GM12878 (cell line): ENCODE data around the gene LRRC41. TPM values are rescaled to one million over a fixed set of nuclear protein-coding genes. Genes with fewer than 3 reads are reported as not detected.
A peak's percentile ranks its signal among the peaks of the same experiment; 100 is the strongest.

ENCODE experiments used
- BHLHE40 ChIP-seq, 2 experiments: fragments of 450-650 bp in 1 of 2; IDR thresholded peaks; 2 replicates each; pipeline ENCODE4 v1.6.1; 2011 to 2017; ENCODE audit warnings: low read depth in 2 of 2, borderline replicate concordance in 1 of 2, improper control_type of control experiment in 1 of 2, low read length in 1 of 2, mild to moderate bottlenecking in 1 of 2
- CBFB ChIP-seq: IDR thresholded peaks from 2 replicates; pipeline ENCODE4 v1.6.1; 2016; ENCODE audit warnings: antibody characterized with exemption, low read depth
- CHD1 ChIP-seq: IDR thresholded peaks from 2 replicates; pipeline ENCODE4 v1.6.1; 2012; ENCODE audit warnings: low read depth, low read length, improper control_type of control experiment
- HDAC2 ChIP-seq: fragments of 200-600 bp; sonication (generic); IDR thresholded peaks from 2 replicates; pipeline ENCODE4 v1.6.1; 2017
- JUND ChIP-seq: IDR thresholded peaks from 2 replicates; pipeline ENCODE4 v1.6.1; 2012; ENCODE audit warnings: low read depth, mild to moderate bottlenecking, low read length, improper control_type of control experiment, moderate library complexity
- KLF5 ChIP-seq: fragments of 450-650 bp; IDR thresholded peaks from 2 replicates; pipeline ENCODE4 v1.6.1; 2014; ENCODE audit warnings: mild to moderate bottlenecking; ENCODE audit not compliant: partially characterized antibody
- MEF2B ChIP-seq: fragments of 450-650 bp; IDR thresholded peaks from 2 replicates; pipeline ENCODE4 v1.6.1; 2018; ENCODE audit warnings: mild to moderate bottlenecking, moderate library complexity; ENCODE audit not compliant: partially characterized antibody, poor library complexity, severe bottlenecking
- RFX5 ChIP-seq: IDR thresholded peaks from 2 replicates; pipeline ENCODE4 v1.6.1; 2011; ENCODE audit warnings: low read depth, low read length, improper control_type of control experiment
- RUNX3 ChIP-seq: IDR thresholded peaks from 2 replicates; pipeline ENCODE4 v1.6.1; 2012; ENCODE audit warnings: low read length, inconsistent platforms
- SMARCA5 ChIP-seq: fragments of 450-650 bp; IDR thresholded peaks from 2 replicates; pipeline ENCODE4 v1.6.1; 2017; ENCODE audit warnings: mild to moderate bottlenecking
- ZNF384 ChIP-seq: IDR thresholded peaks from 2 replicates; pipeline ENCODE4 v1.6.1; 2012; ENCODE audit warnings: low read depth, mild to moderate bottlenecking, low read length, improper control_type of control experiment, borderline replicate concordance
- ZNF622 ChIP-seq: fragments of 450-650 bp; IDR thresholded peaks from 2 replicates; pipeline ENCODE4 v1.6.1; 2017; ENCODE audit warnings: mild to moderate bottlenecking, inconsistent platforms
- ZZZ3 ChIP-seq: IDR thresholded peaks from 2 replicates; pipeline ENCODE4 v1.6.1; 2011; ENCODE audit warnings: low read depth; ENCODE audit not compliant: control insufficient read depth, insufficient read length
- polyA plus RNA-seq, 11 experiments: library from polyadenylated mRNA; depleted of rRNA in 4 of 11; unstranded in 6 of 11; stranded (reverse) in 5 of 11; fragments of >200 nt; fragmentation: Nextera tagmentation in 4 of 11; fragmentation: Illumina TruSeq in 1 of 11; extraction: Ambion mirVana in 4 of 11; extraction: Trizol in 1 of 11; gene quantifications; 1 replicate in 1 of 11; 2 replicates in 10 of 11; pipeline versions ENCODE4 v1.2.1 to v1.2.3, GENCODE V29; 2011 to 2016; ENCODE audit warnings: inconsistent platforms in 2 of 11, missing spikeins in 2 of 11, low read depth in 1 of 11
- total RNA-seq, 4 experiments: library from RNA; depleted of rRNA in 3 of 4; stranded (reverse); fragments of >200 nt in 3 of 4; fragmentation: Illumina TruSeq in 1 of 4; extraction: Trizol in 1 of 4; gene quantifications; 2 replicates each; pipeline versions ENCODE4 v1.2.1 to v1.2.3, GENCODE V29; 2013 to 2021
- TF ChIP-seq, protein P1 (sequence below): fragments of 450-650 bp; IDR thresholded peaks from 2 replicates; pipeline ENCODE4 v1.6.1; 2017; ENCODE audit warnings: borderline replicate concordance
- TF ChIP-seq, protein P2 (sequence below): IDR thresholded peaks from 2 replicates; pipeline ENCODE4 v1.6.1; 2012; ENCODE audit warnings: mild to moderate bottlenecking, low read depth, low read length

LRRC41 gene
- total and polyA plus RNA-seq, 10 of the 15 experiments (the other 5 are each of a cell fraction or from before 2014, with no cell fraction given), result 12.0 to 79.9 (median 48.5) TPM

DNA sequence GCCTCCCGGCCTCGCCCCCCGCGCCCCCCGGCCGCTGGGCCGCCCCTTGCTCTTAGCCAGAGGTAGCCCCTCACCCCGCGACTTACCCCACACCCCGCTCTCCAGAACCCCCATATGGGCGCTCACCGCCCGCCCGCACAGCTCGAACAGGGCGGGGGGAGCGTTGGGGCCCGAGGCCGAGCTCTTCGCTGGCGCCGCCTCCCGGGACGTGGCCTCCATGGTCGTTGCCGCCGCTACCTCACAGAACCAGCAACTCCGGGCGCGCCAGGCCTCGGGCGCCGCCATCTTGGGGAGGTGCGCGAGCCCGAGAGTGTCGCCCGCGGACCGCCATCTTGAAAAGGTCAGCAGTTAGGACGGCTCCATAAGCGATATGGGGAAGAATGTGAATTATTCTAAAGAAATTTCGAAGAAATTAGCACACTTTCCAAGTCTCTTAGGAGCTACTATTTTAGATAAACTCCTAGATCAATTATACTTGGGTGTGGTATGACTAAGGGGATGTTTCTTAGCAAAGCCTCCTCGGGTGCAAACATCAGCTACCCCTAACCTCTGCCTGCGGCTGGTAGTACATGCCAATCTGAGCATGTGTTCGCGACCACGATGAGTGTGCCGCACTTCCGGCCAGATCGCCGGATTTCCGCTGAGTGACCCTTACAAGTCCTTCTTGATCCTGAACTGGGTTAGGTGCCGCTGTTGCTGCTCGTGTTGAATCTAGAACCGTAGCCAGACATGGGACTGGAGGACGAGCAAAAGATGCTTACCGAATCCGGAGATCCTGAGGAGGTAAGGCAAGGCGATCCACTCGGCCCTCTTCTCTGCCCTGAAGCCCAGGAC, at the start of gene LRRC41, which contains the start of gene UQCRH (continued):
- no peak for TF ChIP-seq RFX5
- TF ChIP-seq, protein P1, sequence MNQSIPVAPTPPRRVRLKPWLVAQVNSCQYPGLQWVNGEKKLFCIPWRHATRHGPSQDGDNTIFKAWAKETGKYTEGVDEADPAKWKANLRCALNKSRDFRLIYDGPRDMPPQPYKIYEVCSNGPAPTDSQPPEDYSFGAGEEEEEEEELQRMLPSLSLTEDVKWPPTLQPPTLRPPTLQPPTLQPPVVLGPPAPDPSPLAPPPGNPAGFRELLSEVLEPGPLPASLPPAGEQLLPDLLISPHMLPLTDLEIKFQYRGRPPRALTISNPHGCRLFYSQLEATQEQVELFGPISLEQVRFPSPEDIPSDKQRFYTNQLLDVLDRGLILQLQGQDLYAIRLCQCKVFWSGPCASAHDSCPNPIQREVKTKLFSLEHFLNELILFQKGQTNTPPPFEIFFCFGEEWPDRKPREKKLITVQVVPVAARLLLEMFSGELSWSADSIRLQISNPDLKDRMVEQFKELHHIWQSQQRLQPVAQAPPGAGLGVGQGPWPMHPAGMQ, result no peak
- peak; percentile 21 for TF ChIP-seq MEF2B
- TF ChIP-seq, protein P2, sequence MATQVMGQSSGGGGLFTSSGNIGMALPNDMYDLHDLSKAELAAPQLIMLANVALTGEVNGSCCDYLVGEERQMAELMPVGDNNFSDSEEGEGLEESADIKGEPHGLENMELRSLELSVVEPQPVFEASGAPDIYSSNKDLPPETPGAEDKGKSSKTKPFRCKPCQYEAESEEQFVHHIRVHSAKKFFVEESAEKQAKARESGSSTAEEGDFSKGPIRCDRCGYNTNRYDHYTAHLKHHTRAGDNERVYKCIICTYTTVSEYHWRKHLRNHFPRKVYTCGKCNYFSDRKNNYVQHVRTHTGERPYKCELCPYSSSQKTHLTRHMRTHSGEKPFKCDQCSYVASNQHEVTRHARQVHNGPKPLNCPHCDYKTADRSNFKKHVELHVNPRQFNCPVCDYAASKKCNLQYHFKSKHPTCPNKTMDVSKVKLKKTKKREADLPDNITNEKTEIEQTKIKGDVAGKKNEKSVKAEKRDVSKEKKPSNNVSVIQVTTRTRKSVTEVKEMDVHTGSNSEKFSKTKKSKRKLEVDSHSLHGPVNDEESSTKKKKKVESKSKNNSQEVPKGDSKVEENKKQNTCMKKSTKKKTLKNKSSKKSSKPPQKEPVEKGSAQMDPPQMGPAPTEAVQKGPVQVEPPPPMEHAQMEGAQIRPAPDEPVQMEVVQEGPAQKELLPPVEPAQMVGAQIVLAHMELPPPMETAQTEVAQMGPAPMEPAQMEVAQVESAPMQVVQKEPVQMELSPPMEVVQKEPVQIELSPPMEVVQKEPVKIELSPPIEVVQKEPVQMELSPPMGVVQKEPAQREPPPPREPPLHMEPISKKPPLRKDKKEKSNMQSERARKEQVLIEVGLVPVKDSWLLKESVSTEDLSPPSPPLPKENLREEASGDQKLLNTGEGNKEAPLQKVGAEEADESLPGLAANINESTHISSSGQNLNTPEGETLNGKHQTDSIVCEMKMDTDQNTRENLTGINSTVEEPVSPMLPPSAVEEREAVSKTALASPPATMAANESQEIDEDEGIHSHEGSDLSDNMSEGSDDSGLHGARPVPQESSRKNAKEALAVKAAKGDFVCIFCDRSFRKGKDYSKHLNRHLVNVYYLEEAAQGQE, result no peak
- no peak for TF ChIP-seq SMARCA5
- peak; percentile 96 to 98 for TF ChIP-seq BHLHE40 (IDR thresholded peaks at IDR 0.05; ENCODE audit: borderline replicate concordance in 1 of 2, low read depth in 2 of 2, low read length in 1 of 2)
- TF ChIP-seq KLF5, result peak; percentile 99
- TF ChIP-seq ZNF622, result no peak
- no peak for TF ChIP-seq ZNF384
- peak; percentile 93 for TF ChIP-seq RUNX3
- TF ChIP-seq ZZZ3, result no peak
- peak; percentile 99 for TF ChIP-seq CHD1
- peak; percentile 56; the same call in 1 of the 2 replicates for TF ChIP-seq CBFB
- TF ChIP-seq HDAC2, result no peak
- peak; percentile 98 for TF ChIP-seq JUND
- TF ChIP-seq, all 136 proteins: peak for 72
